Body of pancreas (tissue), 4 donors: ENCODE data around the gene MACF1. TPM values are rescaled to one million over a fixed set of nuclear protein-coding genes. Genes with fewer than 3 reads are reported as not detected.

Experiments
- ATAC-seq: fragments of 150-250 bp; one replicate; pipeline ENCODE4 v1.9.1; 2016
- DNase-seq, 4 donors: peaks; one replicate each; pipeline ENCODE4 v3.0.0-alpha.2; 2019
- H3K27ac ChIP-seq, 4 donors: fragments of 200-600 bp; sonication (generic); 1 replicate in 3 of 4; 2 replicates in 1 of 4; pipeline versions ENCODE4 v1.5.1 to v1.6.1; 2016 to 2019; ENCODE audit warnings: mild to moderate bottlenecking in 1 of 4, mixed read lengths in 1 of 4, moderate library complexity in 1 of 4
- H3K27me3 ChIP-seq, 2 donors: fragments of 200-600 bp; sonication (generic); one replicate each; pipeline ENCODE4 v1.6.0; 2016; ENCODE audit warnings: mild to moderate bottlenecking in 1 of 2
- H3K36me3 ChIP-seq, 2 donors: fragments of 200-600 bp; sonication (generic); replicated peaks in 1 of 2; 2 replicates each; pipeline ENCODE4 v1.5.1; 2016; ENCODE audit warnings: low read depth in 2 of 2; ENCODE audit not compliant: insufficient read depth in 1 of 2
- H3K4me1 ChIP-seq: fragments of 200-600 bp; sonication (generic); one replicate; pipeline ENCODE4 v1.6.0; 2016
- H3K4me3 ChIP-seq, 2 donors: fragments of 200-600 bp; sonication (generic); 1 replicate in 1 of 2; 2 replicates in 1 of 2; pipeline ENCODE4 v1.5.1; 2016 to 2019
- H3K9me3 ChIP-seq, 3 donors: fragments of 200-600 bp; sonication (generic); 1 replicate in 2 of 3; 2 replicates in 1 of 3; pipeline ENCODE4 v1.5.1; 2016
- CTCF ChIP-seq, 7 experiments: fragments of 450-650 bp in 4 of 7; fragments of 200-600 bp in 3 of 7; sonication (generic) in 3 of 7; IDR thresholded peaks; one replicate each; pipeline ENCODE4 v1.5.1; 2016 to 2019; ENCODE audit warnings: antibody characterized with exemption in 7 of 7
- POLR2A ChIP-seq, 3 donors: fragments of 450-650 bp; IDR thresholded peaks; one replicate each; pipeline ENCODE4 v1.6.1; 2016; ENCODE audit warnings: antibody characterized with exemption in 3 of 3, mild to moderate bottlenecking in 2 of 3
- WGBS, 2 donors: methylation state at CpG; one replicate each; pipeline ENCODE4 v1.1.5; 2017; 5-methylcytosine and 5-hydroxymethylcytosine counted together
- intact Hi-C: fragments of 100-400 bp; cut with DNase I; formaldehyde crosslinking; loops from one replicate; pipeline ENCODE4 v1.15.1; 2023
- total RNA-seq, 2 donors: library from RNA; depleted of rRNA; stranded (reverse); fragments of >200 nt; gene quantifications; one replicate each; pipeline ENCODE4 v1.1.0, GENCODE V29; 2016

MACF1 gene
- total RNA-seq, 2 donors from 2014 or later, result 144 to 190 TPM

GRCh38 chr1:39394059-39394458 lies 189.6 kb downstream of the MACF1 start:
- TF ChIP-seq POLR2A (IDR thresholded peaks at IDR 0.05) (no peak), CTCF (IDR thresholded peaks at IDR 0.05) (no peak)
- Histone ChIP-seq H3K4me3 (no peak overlapping the region), H3K36me3 (no peaks in the 10 kb centered on the region), H3K27ac (peak overlapping the region; percentile 55 to 89 (median 82)), H3K27me3 (no peaks in the 10 kb centered on the region), H3K4me1 (peaks cover 72% of the 10 kb centered on the region), H3K9me3 (no peaks in the 10 kb centered on the region)
- 56% methylated on average over 6 of the region's 6 CpGs for WGBS, 2 donors
- intact Hi-C loops, result no loop called here
- DNase-seq (no peak), ATAC-seq (no peak)

GRCh38 chr1:39394598-39394997 lies 190.1 kb downstream of the MACF1 start:
- intact Hi-C loops, result no loop called here
- DNase-seq (peak; percentile 36 to 78 (median 49)), ATAC-seq (peak; percentile 75)
- 6 to 11% methylated on average over 3 of the region's 3 CpGs for WGBS, 2 donors
- TF ChIP-seq CTCF (IDR thresholded peaks at IDR 0.05), result no peak
- TF ChIP-seq POLR2A (IDR thresholded peaks at IDR 0.05), result no peak
- no peaks in the 10 kb centered on the region for H3K36me3 ChIP-seq
- H3K4me3 ChIP-seq, result no peak overlapping the region
- peaks cover 77% of the 10 kb centered on the region for H3K4me1 ChIP-seq
- no peaks in the 10 kb centered on the region for H3K27me3 ChIP-seq
- H3K9me3 ChIP-seq, result no peaks in the 10 kb centered on the region
- H3K27ac ChIP-seq, result peak overlapping the region; percentile 55 to 89 (median 82)

GRCh38 chr1:39395357-39395831 lies 190.9 kb downstream of the MACF1 start:
- H3K27ac ChIP-seq, result peak overlapping the region; percentile 55 to 89 (median 82)
- H3K9me3 ChIP-seq, result no peaks in the 10 kb centered on the region
- TF ChIP-seq CTCF (IDR thresholded peaks at IDR 0.05), result no peak
- TF ChIP-seq POLR2A (IDR thresholded peaks at IDR 0.05), result peak in 2 of 3 donors; percentile 7 to 12
- no peaks in the 10 kb centered on the region for H3K27me3 ChIP-seq
- ATAC-seq, result peak; percentile 49
- H3K36me3 ChIP-seq, result no peaks in the 10 kb centered on the region
- WGBS, 2 donors, result 0% methylated on average over 1 of the region's 1 CpG
- intact Hi-C loops, result no loop called here
- H3K4me1 ChIP-seq, result peaks cover 77% of the 10 kb centered on the region
- H3K4me3 ChIP-seq, result no peak overlapping the region
- DNase-seq, result peak in 2 of 4 donors; percentile 28 to 62

- DNase-seq (no peak), ATAC-seq (no peak)
- Histone ChIP-seq H3K4me1 (peaks cover 71% of the 10 kb centered on the region), H3K9me3 (no peaks in the 10 kb centered on the region), H3K27me3 (no peaks in the 10 kb centered on the region), H3K36me3 (no peaks in the 10 kb centered on the region), H3K27ac (peak overlapping the region in 3 of 4 donors; percentile 77 to 89 (median 86)), H3K4me3 (no peak overlapping the region)
- WGBS, 2 donors, result 73 to 75% methylated on average over 5 of the region's 5 CpGs
- intact Hi-C loops, result no loop called here
- TF ChIP-seq POLR2A (IDR thresholded peaks at IDR 0.05) (no peak), CTCF (IDR thresholded peaks at IDR 0.05) (no peak)
Measured at GRCh38 chr1:39396671-39397070, 192.2 kb downstream of the MACF1 start.

- 73 to 90% methylated on average over 5 of the region's 5 CpGs for WGBS, 2 donors
- DNase-seq, result no peak
- Histone ChIP-seq H3K27ac (peak overlapping the region in 2 of 4 donors; percentile 85 to 86), H3K9me3 (no peaks in the 10 kb centered on the region), H3K36me3 (no peaks in the 10 kb centered on the region), H3K27me3 (no peaks in the 10 kb centered on the region), H3K4me1 (peaks cover 62% of the 10 kb centered on the region), H3K4me3 (no peak overlapping the region)
- no peak for ATAC-seq
- intact Hi-C loops, result no loop called here
- TF ChIP-seq POLR2A (IDR thresholded peaks at IDR 0.05) (no peak), CTCF (IDR thresholded peaks at IDR 0.05) (no peak)
Measured at GRCh38 chr1:39397487-39397886, 193.0 kb downstream of the MACF1 start.
